ENCODE measurements around the gene ANKRD55. TPM values are rescaled to one million over a fixed set of nuclear protein-coding genes. Genes with fewer than 3 reads are reported as not detected.
A peak's percentile ranks its signal among the peaks of the same experiment; 100 is the strongest.
"Not testable (repeated sequence)": the region's sequence is repeated elsewhere in the genome, so short reads cannot be mapped to it uniquely, and the experiment has no call there.

ANKRD55 gene
- total RNA-seq, 1 donor from 2014 or later = not detected

DNA sequence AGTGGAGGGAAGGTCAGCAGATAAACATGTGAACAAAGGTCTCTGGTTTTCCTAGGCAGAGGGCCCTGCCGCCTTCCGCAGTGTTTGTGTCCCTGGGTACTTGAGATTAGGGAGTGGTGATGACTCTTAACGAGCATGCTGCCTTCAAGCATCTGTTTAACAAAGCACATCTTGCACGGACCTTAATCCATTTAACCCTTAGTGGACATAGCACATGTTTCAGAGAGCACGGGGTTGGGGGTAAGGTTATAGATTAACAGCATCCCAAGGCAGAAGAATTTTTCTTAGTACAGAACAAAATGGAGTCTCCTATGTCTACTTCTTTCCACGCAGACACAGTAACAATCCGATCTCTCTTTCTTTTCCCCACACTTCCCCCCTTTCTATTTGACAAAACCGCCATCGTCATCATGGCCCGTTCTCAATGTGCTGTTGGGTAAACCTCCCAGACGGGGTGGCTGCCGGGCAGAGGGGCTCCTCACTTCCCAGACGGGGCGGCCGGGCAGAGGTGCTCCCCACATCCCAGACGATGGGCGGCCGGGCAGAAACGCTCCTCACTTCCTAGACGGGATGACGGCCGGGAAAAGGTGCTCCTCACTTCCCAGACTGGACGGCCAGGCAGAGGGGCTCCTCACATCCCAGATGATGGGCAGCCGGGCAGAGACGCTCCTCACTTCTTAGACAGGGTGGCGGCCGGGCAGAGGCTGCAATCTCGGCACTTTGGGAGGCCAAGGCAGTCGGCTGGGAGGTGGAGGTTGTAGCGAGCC is 24.8 kb upstream of the ANKRD55 start:
- intact Hi-C loops (cut with DNase I); ATAC-seq: not testable (repeated sequence)
- peak; percentile 63 for DNase-seq (ENCODE audit: missing footprints)

GRCh38 chr5:56257010-56257409 is 23.9 kb upstream of the ANKRD55 start:
- intact Hi-C loops (cut with DNase I) = no loop called here
- ATAC-seq (no peak), DNase-seq (ENCODE audit: missing footprints) (no peak)

GRCh38 chr5:56255502-56255901 is 22.4 kb upstream of the ANKRD55 start:
- ATAC-seq (no peak), DNase-seq (ENCODE audit: missing footprints) (no peak)
- intact Hi-C loops (cut with DNase I) = no loop called here

GRCh38 chr5:56253924-56254323 is 20.8 kb upstream of the ANKRD55 start:
- DNase-seq (ENCODE audit: missing footprints) (no peak), ATAC-seq (no peak)
- intact Hi-C loops (cut with DNase I) = no loop called here

- no peak for DNase-seq (ENCODE audit: missing footprints)
Measured at GRCh38 chr5:56253126-56253525, 20.0 kb upstream of the ANKRD55 start.

DNA sequence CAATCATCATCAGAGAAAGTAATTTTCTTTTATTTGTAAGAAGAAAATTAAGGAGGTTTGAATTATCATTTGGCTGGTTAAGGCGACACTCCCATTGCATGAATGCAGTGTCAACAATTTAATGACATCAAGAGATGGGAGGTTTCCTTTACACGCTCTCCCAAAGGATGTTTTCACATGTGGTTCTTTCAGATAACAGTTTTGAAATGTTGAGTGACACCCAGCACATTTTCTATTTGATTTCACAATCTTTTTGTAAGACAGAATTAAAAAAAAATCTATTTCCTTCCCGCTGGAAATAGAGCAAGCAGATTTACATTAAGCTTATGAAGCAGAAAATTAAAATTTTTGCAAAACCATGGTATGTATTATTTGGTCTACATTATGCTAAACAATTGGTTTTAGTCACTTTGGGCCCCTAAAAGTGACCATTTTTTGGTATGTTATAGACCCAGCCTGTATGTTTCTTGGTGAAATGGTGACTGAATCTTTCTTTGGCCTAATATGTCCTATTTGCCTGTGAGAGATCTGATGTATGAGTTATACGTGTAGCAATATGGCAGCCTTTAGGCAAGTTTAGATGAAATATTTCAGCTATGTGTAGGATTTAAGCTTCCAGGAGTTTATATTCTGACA is 18.9 kb upstream of the ANKRD55 start:
- intact Hi-C loops (cut with DNase I) = no loop called here
- ATAC-seq (peak; percentile 69), DNase-seq (ENCODE audit: missing footprints) (no peak)

More at GRCh38 chr5:56253126-56253525, 20.0 kb upstream of the ANKRD55 start:
- ATAC-seq = no peak
- intact Hi-C loops (cut with DNase I) = no loop called here

- DNase-seq (ENCODE audit: missing footprints) (no peak), ATAC-seq (peak; percentile 39)
- intact Hi-C loops (cut with DNase I) = no loop called here
Measured at GRCh38 chr5:56251440-56251839, 18.3 kb upstream of the ANKRD55 start.

- no peak for ATAC-seq
Measured at GRCh38 chr5:56250011-56250410, 16.9 kb upstream of the ANKRD55 start.

GRCh38 chr5:56249085-56249484 is 16.0 kb upstream of the ANKRD55 start:
- intact Hi-C loops (cut with DNase I); ATAC-seq; DNase-seq (ENCODE audit: missing footprints): not testable (repeated sequence)

More at GRCh38 chr5:56250011-56250410, 16.9 kb upstream of the ANKRD55 start:
- DNase-seq (ENCODE audit: missing footprints) = no peak
- intact Hi-C loops (cut with DNase I) = no loop called here

DNA sequence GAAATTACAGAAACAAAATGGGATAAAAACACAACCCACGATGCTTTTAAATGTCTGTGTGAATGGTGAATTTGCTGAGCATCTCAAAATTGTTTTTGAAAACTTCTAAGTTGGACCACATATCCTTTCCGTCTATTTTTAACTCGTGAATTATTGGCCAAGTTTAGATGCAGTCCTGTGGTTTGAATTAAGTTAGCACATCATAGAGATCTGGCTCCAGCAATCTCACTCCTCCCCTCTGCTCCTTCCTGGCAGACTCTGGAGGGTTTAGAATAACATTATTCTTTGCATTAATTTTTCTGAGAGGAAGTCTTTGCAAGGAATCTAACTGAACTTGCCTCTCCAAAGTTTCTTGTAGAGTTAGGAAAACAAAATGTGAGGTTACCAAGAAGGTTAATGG is 14.5 kb upstream of the ANKRD55 start:
- ATAC-seq = no peak
- intact Hi-C loops (cut with DNase I) = no loop called here
- no peak for DNase-seq (ENCODE audit: missing footprints)

- intact Hi-C loops (cut with DNase I) = no loop called here
Measured at GRCh38 chr5:56246769-56247168, 13.6 kb upstream of the ANKRD55 start.

GRCh38 chr5:56245481-56245880 is 12.4 kb upstream of the ANKRD55 start:
- intact Hi-C loops (cut with DNase I) = no loop called here
- DNase-seq (ENCODE audit: missing footprints) (no peak), ATAC-seq (no peak)

More at GRCh38 chr5:56246769-56247168, 13.6 kb upstream of the ANKRD55 start:
- DNase-seq (ENCODE audit: missing footprints) (no peak), ATAC-seq (no peak)

DNA sequence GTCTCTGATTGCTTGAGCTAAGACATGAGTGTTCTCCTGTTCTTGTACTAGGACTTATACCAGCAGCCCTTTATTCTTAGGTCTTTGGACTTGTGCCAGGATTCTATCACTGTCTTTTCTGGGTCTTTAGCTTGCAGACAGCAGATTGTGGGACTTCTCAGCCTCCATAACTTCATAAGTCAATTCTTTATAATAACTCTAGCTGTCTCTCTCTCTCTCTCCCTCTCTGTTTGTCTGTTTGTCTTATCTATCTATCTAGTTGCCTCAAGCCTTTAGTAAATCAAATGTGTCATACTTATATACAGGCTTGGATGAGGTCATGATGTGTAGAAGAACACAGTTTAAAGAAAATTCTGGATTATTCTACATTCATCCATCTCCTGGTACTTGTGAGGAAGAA is 11.5 kb upstream of the ANKRD55 start:
- ATAC-seq (no peak), DNase-seq (ENCODE audit: missing footprints) (no peak)
- intact Hi-C loops (cut with DNase I) = no loop called here

GRCh38 chr5:56242271-56242670 is 9.1 kb upstream of the ANKRD55 start:
- intact Hi-C loops (cut with DNase I); DNase-seq (ENCODE audit: missing footprints); ATAC-seq: not testable (repeated sequence)

DNA sequence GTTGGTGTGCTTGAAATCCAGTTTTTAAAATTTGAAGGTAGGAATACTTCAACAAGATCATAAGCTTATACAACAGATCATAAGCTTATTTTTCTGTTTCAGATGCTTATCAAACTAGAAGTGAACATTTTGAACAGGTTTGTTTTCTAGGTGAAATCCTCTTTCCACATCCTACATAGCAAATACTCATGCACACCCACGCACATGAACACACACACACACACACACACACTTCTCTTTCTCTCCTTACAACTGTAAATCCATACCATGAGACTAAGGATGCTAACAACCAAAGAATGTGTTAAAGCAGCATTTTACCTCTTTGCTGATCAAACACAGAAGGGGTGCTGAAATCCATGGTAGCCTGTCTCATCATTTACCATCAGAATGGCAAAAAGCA is 592 bp downstream of the ANKRD55 start:
- DNase-seq (ENCODE audit: missing footprints) (no peak), ATAC-seq (no peak)
- intact Hi-C loops (cut with DNase I) = no loop called here

DNA sequence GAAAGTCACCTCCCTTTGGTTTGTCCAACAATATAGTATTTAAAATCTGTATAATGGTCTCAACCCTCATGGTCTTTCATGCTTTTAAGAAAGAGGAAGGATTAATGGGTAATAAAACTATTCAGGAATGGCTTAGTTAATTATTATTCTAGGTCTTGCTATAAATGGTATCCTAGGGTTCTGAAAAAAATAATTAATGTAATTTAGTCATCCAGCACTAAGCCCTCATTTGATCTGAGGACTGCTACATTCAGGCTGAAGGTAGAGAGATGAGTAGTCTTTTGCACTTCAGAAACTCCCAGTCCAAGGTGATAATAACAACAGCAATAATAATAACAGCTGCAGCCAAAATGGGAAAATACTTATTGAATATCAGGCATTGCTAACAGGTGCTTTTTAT is 2.6 kb downstream of the ANKRD55 start:
- intact Hi-C loops (cut with DNase I) = no loop called here
- ATAC-seq (no peak), DNase-seq (ENCODE audit: missing footprints) (no peak)

GRCh38 chr5:56229111-56229510 is 4.0 kb downstream of the ANKRD55 start:
- ATAC-seq = no peak
- intact Hi-C loops (cut with DNase I) = no loop called here
- DNase-seq (ENCODE audit: missing footprints) = no peak

DNA sequence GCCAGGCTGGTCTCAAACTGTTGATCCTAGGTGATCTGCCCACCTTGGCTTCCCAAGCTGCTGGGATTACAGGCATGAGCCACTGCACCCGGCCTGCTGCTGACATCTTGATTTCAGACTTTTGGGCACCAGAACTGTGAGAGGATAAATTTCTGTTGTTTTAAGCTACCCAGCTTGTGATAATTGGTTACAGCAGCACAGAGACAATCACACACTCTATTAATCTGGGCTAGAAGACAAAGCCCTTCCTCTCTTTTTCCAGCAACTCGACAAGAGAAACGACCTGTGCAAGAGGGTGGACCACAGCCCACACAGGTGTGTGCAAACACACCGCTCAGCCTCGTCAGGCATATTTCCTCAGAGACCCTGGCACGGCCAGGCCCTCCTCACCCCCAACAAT is 4.5 kb downstream of the ANKRD55 start:
- ATAC-seq (no peak), DNase-seq (ENCODE audit: missing footprints) (no peak)
- intact Hi-C loops (cut with DNase I) = no loop called here

GRCh38 chr5:56227691-56228090 is 5.4 kb downstream of the ANKRD55 start:
- intact Hi-C loops (cut with DNase I) = no loop called here
- ATAC-seq (no peak), DNase-seq (ENCODE audit: missing footprints) (no peak)

DNA sequence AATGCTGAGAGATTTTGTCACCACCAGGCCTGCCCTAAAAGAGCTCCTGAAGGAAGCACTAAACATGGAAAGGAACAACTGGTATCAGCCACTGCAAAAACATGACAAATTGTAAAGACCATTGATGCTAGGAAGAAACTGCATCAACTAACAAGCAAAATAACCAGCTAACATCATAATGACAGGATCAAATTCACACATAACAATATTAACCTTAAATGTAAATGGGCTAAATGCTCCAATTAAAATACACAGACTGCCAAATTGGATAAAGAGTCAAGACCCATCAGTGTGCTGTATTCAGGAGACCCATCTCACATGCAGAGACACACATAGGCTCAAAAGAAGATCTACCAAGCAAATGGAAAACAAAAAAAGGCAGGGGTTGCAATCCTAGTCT is 9.8 kb downstream of the ANKRD55 start:
- ATAC-seq; intact Hi-C loops (cut with DNase I); DNase-seq (ENCODE audit: missing footprints): not testable (repeated sequence)

Data from Right ventricle myocardium inferior (tissue), 1 donor.